Measurements from ENCODE around the gene RPL7A. TPM values are rescaled to one million over a fixed set of nuclear protein-coding genes. Genes with fewer than 3 reads are reported as not detected.
"Not testable (repeated sequence)": the region's sequence is repeated elsewhere in the genome, so short reads cannot be mapped to it uniquely, and the experiment has no call there.

RPL7A gene
- total and polyA plus RNA-seq, 12 donors, result 859 to 3,182 (median 927) TPM

DNA sequence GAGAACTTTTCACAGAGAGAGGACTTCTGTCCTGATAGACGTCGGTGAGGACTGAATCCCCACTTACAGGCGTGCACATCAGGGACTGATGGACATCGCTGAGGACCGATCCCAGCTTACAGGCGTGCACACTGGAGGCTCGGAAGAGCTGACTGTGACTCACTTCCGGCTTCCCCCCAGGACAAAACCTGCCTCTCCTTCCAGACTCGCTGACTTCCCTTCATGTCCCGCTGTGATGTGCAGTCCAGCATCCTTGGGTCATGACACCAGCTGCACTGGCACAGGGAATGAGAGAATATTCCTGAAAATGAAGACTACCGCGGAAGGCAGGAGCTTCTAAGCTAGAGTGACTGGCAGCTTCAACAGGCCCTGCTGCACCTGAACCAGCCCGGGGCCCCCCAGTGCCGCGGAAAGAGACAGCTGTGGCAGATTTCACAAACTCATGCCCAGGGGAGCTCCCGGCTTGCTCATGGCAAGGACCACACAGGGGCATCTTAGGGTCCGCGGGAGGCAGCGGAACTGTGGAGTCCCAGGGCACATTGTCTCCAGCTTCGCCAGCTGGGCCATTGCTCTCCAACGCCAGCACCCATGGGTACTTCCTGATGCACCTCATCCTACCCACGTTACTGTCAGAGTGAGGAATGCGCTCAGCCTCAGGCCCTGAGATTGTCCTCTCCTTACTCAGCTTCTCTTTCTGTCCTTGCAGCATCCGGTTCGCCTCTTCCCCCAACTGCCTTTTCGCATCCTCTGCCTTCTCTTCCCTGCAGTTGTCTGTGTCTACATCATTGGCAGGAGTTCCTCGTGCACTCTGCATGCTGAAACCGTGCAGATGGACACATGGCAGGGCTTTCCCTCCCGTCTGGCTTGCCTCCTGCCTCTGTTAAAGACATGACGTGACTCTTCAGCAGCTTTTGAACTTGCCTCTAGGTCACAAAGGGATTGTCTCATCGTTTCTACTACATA lies 41.5 kb upstream of the RPL7A start:
- Histone ChIP-seq H3K27ac (no peak overlapping the region), H3K36me3 (no peaks in the 10 kb centered on the region), H3K27me3 (peaks cover 0 to 37% (median 5%) of the 10 kb centered on the region in 7 donors), H3K4me3 (no peak overlapping the region), H3K9me3 (peaks cover 0 to 5% (median 0%) of the 10 kb centered on the region in 11 donors), H3K4me1 (no peaks in the 10 kb centered on the region)
- TF ChIP-seq, protein P1, sequence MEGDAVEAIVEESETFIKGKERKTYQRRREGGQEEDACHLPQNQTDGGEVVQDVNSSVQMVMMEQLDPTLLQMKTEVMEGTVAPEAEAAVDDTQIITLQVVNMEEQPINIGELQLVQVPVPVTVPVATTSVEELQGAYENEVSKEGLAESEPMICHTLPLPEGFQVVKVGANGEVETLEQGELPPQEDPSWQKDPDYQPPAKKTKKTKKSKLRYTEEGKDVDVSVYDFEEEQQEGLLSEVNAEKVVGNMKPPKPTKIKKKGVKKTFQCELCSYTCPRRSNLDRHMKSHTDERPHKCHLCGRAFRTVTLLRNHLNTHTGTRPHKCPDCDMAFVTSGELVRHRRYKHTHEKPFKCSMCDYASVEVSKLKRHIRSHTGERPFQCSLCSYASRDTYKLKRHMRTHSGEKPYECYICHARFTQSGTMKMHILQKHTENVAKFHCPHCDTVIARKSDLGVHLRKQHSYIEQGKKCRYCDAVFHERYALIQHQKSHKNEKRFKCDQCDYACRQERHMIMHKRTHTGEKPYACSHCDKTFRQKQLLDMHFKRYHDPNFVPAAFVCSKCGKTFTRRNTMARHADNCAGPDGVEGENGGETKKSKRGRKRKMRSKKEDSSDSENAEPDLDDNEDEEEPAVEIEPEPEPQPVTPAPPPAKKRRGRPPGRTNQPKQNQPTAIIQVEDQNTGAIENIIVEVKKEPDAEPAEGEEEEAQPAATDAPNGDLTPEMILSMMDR (IDR thresholded peaks at IDR 0.05), result no peak
- intact Hi-C loops (cut with DNase I), result no loop called here
- WGBS, 2 donors, result 68 to 69% methylated on average over 31 of the region's 31 CpGs
- ATAC-seq, result no peak
- DNase-seq, result no peak

DNA sequence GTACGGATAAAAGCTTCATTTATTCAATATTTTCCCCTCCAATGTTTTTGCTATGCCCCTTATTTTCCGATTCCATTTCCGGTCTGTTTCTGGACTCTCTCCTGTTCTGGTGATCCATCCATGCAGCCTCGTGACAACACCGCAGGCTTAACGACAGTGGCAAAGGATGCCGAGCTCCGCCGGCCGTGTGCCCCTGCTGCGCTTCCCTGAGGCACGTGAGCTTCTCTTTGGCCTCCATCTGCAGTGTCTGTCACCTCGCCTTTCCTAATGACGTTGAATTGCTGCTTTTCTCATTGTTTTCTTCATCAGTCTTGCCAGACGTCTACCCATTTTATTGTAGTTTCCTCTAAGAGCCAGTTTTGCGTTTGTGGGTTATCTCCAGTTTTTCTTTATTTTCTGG lies 40.7 kb upstream of the RPL7A start:
- Histone ChIP-seq H3K36me3 (no peaks in the 10 kb centered on the region), H3K27ac (no peak overlapping the region), H3K27me3 (peaks cover 0 to 37% (median 5%) of the 10 kb centered on the region in 7 donors), H3K9me3 (peaks cover 0 to 5% (median 0%) of the 10 kb centered on the region in 11 donors), H3K4me3 (no peak overlapping the region), H3K4me1 (no peaks in the 10 kb centered on the region)
- TF ChIP-seq, protein P1 (IDR thresholded peaks at IDR 0.05), result no peak
- WGBS, 2 donors, result 72% methylated on average over 16 of the region's 16 CpGs
- ATAC-seq (no peak), DNase-seq (no peak)
- intact Hi-C loops (cut with DNase I), result no loop called here

DNA sequence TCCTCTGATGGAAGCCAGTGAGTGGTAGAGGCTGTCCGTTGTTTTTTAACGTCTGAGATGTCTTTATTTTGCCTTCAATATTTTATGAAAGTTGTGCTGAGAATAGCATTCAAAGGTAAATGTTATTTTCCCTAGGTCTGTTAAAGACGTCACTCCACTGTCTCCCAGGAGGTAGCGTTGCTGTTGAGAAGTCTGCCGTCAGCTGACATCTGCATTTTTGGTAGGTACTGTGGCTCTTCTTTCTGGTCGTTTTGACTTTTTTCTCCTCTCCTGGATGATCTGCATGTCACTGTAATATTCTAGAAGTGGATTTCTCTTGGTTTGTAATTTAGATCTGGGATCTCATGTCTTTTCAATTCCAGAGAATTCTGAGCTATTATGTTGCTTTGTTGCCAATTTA lies 38.4 kb upstream of the RPL7A start:
- TF ChIP-seq, protein P1 (IDR thresholded peaks at IDR 0.05), result no peak
- no peak overlapping the region for H3K4me3 ChIP-seq
- WGBS, 2 donors, result 83 to 88% methylated on average over 6 of the region's 6 CpGs
- no peaks in the 10 kb centered on the region for H3K4me1 ChIP-seq
- peaks cover 0 to 5% (median 0%) of the 10 kb centered on the region in 11 donors for H3K9me3 ChIP-seq
- no peak for ATAC-seq
- no peaks in the 10 kb centered on the region for H3K36me3 ChIP-seq
- H3K27ac ChIP-seq, result no peak overlapping the region
- intact Hi-C loops (cut with DNase I), result no loop called here
- DNase-seq, result no peak
- H3K27me3 ChIP-seq, result peaks cover 0 to 21% (median 5%) of the 10 kb centered on the region in 7 donors

DNA sequence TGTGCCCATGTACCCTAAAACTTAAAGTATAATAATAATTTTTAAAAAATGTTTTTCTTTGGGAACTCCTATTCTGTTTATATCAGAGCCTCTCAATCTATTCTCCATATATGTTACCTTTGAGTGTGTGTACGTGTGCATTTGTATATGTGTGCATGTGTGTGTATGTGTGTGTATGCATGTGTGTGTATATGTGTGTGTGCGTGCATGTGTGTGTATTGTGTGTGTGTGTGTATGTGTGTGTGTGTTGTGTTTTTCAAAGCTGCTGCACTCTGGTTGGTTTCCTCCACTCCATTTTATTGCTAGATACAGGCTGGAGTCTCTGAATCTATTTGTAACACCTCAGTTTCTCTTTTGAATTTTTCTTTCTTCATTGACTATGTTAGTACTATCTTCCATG lies 32.0 kb upstream of the RPL7A start:
- TF ChIP-seq, protein P1 (IDR thresholded peaks at IDR 0.05), result no peak
- Histone ChIP-seq H3K4me3 (no peak overlapping the region), H3K9me3 (no peaks in the 10 kb centered on the region), H3K36me3 (no peaks in the 10 kb centered on the region), H3K27me3 (peaks cover 0 to 4% (median 0%) of the 10 kb centered on the region in 7 donors), H3K27ac (no peak overlapping the region), H3K4me1 (no peaks in the 10 kb centered on the region)
- ATAC-seq (no peak), DNase-seq (no peak)
- WGBS, 2 donors, result 69 to 75% methylated on average over 2 of the region's 2 CpGs
- intact Hi-C loops (cut with DNase I), result no loop called here

DNA sequence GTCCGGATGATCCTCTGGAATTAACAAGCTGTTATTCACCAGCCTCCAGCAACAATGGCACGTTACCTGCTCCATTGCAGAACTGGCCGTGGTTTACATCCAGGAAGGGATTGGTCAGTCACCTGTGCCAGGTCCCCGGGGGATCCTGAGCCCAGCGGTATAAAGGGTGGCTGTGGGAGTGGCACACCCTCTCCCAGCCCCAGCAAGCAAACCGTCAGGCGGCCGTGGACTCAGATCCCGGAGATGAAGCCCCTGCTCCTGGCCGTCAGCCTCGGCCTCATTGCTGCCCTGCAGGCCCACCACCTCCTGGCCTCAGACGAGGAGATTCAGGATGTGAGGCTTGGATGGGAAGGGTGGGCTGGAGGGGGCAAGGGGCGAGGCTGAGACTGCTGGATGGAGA lies 30.5 kb upstream of the RPL7A start:
- intact Hi-C loops (cut with DNase I); H3K4me1 ChIP-seq; H3K36me3 ChIP-seq; H3K27me3 ChIP-seq; H3K27ac ChIP-seq; ATAC-seq; H3K9me3 ChIP-seq; DNase-seq; H3K4me3 ChIP-seq: not testable (repeated sequence)
- WGBS, 2 donors, result 78 to 80% methylated on average over 12 to 13 of the region's 13 CpGs
